WI38 (cell line): Measurements from ENCODE around the gene SNCB.
A peak's percentile ranks its signal among the peaks of the same experiment; 100 is the strongest.

Experiments used
- H3K4me3 ChIP-seq: 2 replicates; pipeline ENCODE4 v1.5.1; 2011; ENCODE audit warnings: low read depth, mild to moderate bottlenecking, control low read depth, low read length
- CTCF ChIP-seq: IDR thresholded peaks from 2 replicates; pipeline ENCODE4 v1.5.1; 2012; ENCODE audit warnings: low read depth, mild to moderate bottlenecking, control low read depth, low read length

SNCB gene

GRCh38 chr5:176589039-176589769 lies 41.1 kb downstream of the SNCB start:
- H3K4me3 ChIP-seq: no peak overlapping the region
- TF ChIP-seq CTCF: no peak

GRCh38 chr5:176588297-176588696 lies 42.0 kb downstream of the SNCB start:
- no peak for TF ChIP-seq CTCF
- no peak overlapping the region for H3K4me3 ChIP-seq

GRCh38 chr5:176587398-176587797 lies 42.9 kb downstream of the SNCB start:
- H3K4me3 ChIP-seq: no peak overlapping the region
- TF ChIP-seq CTCF: no peak

GRCh38 chr5:176583076-176583475 lies 47.3 kb downstream of the SNCB start:
- TF ChIP-seq CTCF: no peak
- no peak overlapping the region for H3K4me3 ChIP-seq

- H3K4me3 ChIP-seq: no peak overlapping the region
Observed at GRCh38 chr5:176581361-176581760, 49.0 kb downstream of the SNCB start.

GRCh38 chr5:176579323-176579722 lies 51.0 kb downstream of the SNCB start:
- H3K4me3 ChIP-seq: no peak overlapping the region
- no peak for TF ChIP-seq CTCF

More at GRCh38 chr5:176581361-176581760, 49.0 kb downstream of the SNCB start:
- TF ChIP-seq CTCF: no peak

GRCh38 chr5:176578391-176578808 lies 51.9 kb downstream of the SNCB start:
- TF ChIP-seq CTCF: peak; percentile 32
- no peak overlapping the region for H3K4me3 ChIP-seq
